ENCODE data around the gene DAPK1.

Gene DAPK1

GRCh38 chr9:87596862-87597261 is 99.2 kb downstream of the DAPK1 start:
- DNase-seq, result no peak

GRCh38 chr9:87597710-87598443 is 100.2 kb downstream of the DAPK1 start:
- no peak for DNase-seq

- no peak for DNase-seq
These were observed 102.4 kb downstream of the DAPK1 start for GRCh38 chr9:87599901-87600610.

DNA sequence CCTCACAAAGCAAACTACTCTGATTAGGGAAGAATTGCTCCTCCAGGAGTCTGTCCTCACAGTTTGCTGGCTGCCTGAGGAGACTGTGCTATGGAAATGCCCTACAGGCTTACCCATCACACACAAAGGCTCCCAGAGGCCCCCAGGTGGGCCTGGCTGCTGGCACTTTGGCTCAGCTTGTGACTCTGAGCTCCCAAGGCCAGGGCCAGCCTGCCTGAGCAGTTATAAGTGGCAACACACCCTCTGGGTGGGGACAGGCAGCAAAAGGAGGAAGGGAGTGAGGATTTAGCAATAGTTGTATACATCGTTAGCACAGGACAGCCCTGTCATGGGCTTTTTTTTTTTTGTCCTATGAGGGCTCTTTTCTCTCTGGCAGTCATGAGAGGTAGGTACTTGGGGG is 103.5 kb downstream of the DAPK1 start:
- DNase-seq, result no peak

DNA sequence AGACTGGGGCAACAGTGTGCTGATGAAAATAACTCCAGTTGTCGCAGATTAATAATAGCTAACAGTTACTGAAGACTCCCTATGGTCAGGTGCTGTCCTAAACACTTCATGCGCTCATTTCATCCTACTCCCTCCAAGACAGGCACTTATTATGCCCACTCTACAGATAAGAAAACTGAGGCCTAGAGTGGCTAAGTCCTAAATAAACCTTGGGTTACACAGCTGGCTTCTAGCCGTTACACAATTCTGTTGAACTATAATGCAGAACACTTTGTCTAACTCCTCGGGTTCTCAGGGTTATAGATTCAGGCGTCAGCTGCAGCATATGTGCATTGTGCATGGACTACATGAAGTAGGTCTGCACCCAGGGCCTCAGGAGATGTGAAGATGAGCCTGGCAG is 103.9 kb downstream of the DAPK1 start:
- DNase-seq, result no peak

DNA sequence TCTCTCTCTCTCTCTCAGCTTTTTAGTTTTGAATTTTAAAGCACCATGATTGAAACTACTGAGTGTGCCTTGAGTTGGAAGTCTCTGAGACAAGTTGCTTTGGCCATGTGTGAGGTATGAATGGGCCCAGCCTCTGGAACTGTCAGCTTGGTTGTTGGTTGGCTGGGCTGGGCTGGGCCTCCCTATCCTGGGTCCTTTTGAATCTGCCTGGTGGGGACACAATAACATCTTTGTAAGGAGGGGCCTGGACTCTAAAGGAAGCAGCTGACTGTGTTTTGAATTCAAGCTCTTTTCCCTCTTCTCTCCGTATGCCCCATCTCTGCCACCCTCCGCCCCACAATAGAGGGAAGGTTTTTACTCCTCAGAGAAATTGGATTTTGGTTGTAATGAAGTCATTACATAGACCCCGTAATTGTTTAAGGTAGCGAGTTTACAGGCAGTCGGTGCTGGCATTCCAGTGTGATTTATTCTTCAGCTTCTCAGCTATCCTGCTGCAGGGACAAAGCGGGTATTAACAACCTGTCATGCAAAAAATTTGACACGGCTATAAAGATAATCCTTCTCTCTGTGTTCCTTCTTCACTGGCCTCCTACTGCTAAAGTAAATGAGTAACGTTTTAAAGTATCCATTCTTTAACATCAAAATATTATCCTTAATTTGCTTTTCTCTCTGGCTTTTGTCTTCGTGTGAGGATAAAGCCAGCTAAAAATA is 105.4 kb downstream of the DAPK1 start:
- DNase-seq, result no peak

DNA sequence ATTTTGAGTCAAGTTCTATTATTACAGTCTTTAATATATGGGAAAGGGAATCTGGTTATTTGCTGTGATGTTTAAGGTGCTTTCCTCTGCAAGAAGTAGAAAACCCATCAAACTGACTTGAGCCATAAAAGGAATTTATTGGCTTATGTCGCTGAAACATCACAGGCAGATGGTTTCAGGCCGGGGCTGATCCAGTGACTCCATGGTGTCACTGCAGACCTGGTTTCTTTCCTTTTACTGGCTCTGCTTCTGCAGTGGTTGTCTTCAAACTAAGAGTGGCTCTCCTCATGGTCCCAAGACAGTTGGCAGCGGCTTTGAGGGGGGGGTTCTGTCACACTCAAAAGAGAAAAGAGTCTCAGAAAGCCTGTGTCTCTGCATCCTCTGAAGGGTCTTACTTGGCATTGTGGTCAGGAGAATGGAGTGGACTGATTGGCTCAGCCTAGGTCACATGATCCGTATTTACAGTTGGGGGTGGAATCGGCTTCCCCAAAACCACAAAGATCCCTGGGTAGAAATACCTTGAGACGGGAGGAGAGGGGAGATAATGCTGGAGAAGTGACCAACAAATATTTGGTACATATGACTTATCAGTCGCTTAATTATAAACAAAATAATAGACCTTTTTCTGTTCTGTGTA is 106.3 kb downstream of the DAPK1 start:
- DNase-seq, result no peak

GRCh38 chr9:87604886-87605588 is 107.4 kb downstream of the DAPK1 start:
- DNase-seq, result no peak

DNA sequence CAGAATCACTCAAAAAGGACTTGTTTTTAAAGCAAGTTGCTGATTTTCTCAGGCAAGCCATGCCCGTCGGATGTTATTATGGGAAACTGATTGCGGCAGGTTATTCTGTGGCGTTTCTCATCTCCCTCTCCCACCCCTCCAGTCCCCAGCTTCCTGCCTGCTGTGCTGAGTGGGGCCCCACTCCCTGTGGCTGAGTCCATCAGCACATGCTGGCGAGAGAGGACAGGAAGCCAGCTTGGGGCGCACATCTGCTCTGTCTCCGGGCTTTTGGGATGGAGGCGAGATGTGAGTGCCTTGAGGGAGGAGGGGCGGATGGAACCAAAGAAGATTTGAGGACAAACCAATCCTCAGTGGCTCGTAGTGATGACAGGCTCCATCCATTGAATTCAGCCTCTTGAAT is 108.0 kb downstream of the DAPK1 start:
- no peak for DNase-seq

GRCh38 chr9:87606841-87607521 is 109.3 kb downstream of the DAPK1 start:
- DNase-seq, result no peak

DNA sequence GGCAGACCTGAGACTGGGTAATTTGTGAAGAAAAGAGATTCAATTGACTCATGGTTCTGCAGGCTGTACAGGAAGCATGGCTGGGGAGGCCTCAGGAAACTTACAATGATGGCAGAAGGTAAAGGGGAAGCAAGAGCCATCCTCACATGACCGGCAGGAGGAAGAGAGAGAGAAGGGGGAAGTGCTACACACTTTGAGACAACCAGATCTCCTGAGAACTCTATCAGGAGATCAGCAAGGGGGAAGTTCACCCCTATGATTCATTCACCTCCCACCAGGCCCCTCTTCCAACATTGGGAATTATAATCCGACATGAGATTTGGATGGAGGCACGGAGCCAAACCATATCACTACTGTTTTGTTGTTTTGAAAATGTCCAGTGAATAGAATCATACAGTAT is 110.2 kb downstream of the DAPK1 start:
- DNase-seq, result no peak

DNA sequence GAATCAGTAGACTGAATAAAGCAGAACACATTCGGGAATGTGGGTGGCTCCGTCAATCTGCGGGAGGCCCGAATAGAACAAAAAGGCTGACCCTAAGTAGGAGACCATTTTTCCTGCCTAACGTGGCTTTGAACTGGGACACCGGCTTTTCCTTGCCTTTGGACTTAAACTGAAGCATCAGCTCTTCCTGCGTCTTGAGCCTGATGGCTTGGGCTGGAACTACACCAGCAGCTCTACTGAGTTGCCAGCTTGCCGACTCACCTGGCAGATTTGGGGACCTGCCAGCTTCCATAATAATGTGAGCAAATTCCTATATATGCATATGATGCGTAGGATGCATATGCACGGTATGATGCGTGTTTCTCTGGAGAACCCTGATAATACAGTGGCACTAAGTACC is 111.3 kb downstream of the DAPK1 start:
- no peak for DNase-seq

DNA sequence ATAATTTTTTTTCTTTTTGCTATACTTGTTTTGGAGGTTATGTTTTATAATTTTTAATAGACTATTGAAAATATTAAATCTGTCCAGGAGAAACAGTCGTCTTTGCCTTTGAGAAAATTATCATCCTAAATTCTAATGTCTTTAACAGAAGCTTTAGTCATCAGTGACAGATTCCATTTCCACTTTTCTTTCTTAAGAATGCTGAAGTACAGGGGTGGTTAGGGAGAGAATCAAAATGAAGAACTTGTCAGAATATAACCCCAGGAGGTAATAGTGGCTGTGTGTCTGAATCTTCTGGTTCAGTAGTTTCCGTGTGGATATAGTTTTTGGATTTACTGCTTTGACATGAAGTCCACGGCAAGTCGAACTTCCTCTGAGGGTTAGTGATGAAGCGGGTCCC is 111.8 kb downstream of the DAPK1 start:
- no peak for DNase-seq

DNA sequence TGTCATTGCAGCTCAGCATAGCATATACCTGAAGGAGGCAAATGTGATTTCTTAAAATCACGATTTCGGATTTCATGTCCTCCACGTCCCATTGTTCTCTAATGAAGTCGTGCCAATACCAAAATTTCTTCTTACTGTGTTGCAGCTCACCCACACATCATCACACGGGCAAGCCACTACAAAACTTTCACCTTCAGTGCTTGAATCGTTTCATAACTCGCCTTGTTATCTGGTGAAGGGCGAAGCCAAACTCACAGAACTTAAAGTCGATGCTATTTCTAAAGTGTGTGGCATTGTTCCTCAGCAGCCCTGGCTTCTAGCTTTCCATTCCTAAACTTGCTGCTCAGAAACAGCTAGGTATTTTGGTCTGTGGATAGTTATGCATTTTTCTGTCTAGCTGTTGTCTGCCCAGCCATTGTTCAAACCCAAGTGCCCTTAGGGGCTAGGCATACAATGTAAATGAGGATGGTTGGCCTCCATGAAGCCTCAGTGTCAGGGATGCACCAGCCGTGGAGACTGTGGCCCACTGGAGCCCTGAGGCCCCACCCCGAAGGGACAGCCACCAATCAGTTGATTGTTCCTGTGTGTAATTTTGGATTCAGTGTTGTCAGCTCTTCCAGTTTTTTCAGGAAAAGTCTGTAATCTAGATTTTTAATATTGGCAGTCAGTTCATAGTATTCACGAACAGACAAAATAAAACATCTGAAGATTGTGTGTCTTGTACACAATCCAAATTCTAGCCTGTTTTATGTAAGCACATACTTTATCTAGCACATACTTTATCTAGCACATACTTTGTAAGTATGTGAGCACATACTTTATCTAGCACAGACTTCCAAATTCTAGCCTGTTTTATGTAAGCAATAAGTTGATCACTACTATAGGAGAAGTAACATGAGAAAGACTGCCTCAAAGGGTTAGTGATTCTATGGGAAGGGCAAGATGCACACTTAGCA is 112.8 kb downstream of the DAPK1 start:
- DNase-seq, result no peak

DNA sequence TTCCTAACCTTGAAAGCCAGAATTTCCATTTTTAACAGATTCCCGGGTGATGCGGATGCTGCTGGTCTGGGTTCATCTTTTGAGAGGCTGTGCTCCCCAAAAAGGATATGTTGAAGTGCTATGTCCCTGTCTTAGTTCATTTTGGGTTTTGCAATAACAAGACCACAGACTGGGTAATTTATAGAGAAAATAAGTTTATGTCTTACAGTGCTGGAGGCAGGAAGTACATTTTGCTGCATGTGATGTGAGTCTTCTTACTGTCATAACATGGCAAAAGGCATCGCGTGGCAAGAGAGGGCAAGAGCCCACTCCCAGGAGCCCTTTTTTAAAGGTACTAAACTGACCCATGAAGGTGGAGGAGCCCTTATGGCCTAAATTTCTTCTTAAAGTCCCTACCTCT is 114.1 kb downstream of the DAPK1 start:
- no peak for DNase-seq

- no peak for DNase-seq
These were observed 114.9 kb downstream of the DAPK1 start for GRCh38 chr9:87612536-87612935.

DNA sequence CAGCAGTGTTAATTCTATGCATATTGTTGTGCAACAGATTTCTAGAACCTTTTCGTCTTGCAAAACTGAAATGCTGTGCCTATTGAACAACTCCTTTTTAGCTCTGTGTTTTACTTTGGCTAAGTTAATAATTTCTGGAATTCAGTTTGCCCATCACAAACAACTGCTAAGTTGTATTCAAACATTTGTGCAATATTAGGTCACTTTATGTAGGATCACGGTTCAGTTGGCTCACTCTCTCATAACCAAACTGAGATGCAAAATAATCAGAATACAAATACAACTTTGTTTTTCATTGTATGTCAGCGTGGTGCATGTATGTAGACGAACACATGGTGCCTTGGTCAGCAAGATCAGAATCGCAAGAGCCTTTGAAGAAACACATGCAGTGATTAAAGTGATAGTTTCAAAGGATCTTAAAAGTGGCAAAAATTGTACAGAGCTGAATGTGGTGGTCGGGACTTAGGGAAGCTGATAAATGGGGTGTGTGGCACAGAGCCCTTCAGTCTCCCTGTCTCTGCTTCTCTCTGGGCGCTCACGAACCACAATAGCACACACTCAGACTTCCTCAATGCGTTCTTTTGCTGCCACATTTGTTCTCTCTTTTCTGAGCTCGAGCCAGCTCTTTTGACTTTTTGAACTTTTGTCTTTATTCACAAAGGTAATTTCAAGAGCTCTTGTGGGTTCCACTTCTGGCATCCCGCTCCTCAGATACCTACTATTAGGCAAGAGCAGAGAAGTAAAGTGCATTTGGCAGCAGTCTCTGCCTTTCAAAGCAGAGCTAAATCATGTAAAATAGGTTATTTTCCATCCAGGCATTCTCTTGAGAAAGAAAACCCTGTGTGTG is 115.8 kb downstream of the DAPK1 start:
- no peak for DNase-seq

DNA sequence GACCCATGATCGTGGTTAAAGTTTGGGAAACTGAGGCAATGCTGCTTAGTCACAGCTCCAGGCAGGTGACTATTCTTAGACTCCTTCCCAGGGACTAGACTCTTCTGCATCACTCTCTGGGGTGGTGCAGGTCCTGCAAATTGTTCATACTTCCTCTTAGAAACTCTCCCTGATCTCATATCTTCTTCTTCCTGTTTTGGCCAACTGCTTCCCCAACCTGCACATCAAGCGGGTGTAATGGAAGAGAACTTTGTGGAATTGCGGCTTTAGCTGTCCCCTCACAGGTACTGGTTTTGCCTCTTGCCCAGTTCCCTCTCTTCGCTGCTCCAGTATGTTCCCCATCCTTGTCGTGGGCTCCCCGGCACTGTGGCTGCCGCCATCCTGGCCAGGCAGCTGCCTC is 116.7 kb downstream of the DAPK1 start:
- no peak for DNase-seq

DNA sequence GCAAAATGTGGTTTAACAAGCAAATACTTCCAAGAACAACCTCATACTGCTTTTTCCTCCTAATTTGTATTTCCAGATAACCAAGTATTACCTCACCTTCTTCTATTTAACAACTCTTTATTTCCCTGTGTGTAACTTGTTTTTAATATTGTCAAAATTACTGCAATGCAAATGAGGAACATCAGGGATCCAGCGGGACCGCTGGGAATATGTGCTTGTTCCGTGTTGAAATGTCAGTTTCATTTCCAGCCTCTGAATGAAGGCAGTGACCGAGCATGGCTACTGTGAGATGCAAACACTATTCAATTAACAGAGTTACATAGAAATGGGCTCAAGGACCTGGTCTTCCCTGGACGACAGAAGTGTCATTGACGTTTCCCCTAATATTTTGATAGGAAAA is 117.5 kb downstream of the DAPK1 start:
- DNase-seq, result no peak

DNA sequence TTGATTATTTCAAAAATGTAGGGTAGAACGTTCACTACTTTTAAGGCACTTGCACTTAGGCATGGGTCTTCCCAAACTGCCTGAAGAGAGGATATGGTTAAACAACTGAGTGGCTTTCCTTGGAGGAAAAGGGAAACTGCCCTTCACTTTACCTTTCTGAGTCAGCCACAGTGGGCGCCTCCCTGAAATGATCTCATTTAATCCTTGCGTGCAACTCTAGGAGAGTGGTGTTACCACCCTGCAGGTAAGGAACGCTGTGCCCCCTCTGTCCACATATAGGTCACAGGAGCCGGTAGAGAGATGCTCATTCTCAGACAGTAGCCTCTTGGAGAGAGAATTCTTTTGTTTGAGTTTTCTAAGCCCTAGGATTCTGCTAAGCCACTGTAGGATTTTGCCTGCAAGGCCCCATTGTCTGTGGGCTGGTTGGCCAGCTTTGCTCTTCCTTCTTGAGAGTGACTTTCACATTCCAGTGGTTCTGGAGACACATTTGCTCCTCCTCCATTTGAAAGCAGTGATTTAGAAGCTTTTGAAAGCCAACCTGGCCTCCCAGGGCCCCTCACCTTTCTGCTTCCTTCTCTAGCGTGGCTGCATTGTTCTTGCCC is 118.0 kb downstream of the DAPK1 start:
- DNase-seq, result no peak
